ENCODE data around the gene GDI2. TPM values are rescaled to one million over a fixed set of nuclear protein-coding genes. Genes with fewer than 3 reads are reported as not detected.
"Not testable (repeated sequence)": the region's sequence is repeated elsewhere in the genome, so short reads cannot be mapped to it uniquely, and the experiment has no call there.

Gene GDI2
- polyA plus RNA-seq (2012; ENCODE audit: low read depth, missing spikeins), result 187 TPM

- peak; percentile 90 for TF ChIP-seq TAF1 (IDR thresholded peaks at IDR 0.05; ENCODE audit: low read depth, low read length)
- TF ChIP-seq POU2F2 (IDR thresholded peaks at IDR 0.05; ENCODE audit: low read depth, low read length), result peak; percentile 16; the same call in 1 of the 2 replicates
- TF ChIP-seq PAX5 (IDR thresholded peaks at IDR 0.05; ENCODE audit: insufficient read depth, low read length, severe bottlenecking), result peak; percentile 8
- peak; percentile 93 for TF ChIP-seq POLR2A (IDR thresholded peaks at IDR 0.05; ENCODE audit: low read depth, low read length)
- TF ChIP-seq SPI1 (IDR thresholded peaks at IDR 0.05; ENCODE audit: low read depth, low read length), result peak; percentile 48
- peak; percentile 96 for TF ChIP-seq POLR2AphosphoS5 (IDR thresholded peaks at IDR 0.05; ENCODE audit: low read depth, low read length)
- FAIRE-seq, result peak; percentile 95
Measured at GRCh38 chr10:5813341-5814109, at the start of gene GDI2. GDI2 (minus strand) TSS chr10:5813434; CDS start chr10:5813258, 176 bp downstream.

GRCh38 chr10:5862360-5862961 lies 49.2 kb upstream of the GDI2 start:
- DNase-seq (ENCODE audit: insufficient read length, low spot score), result peak; percentile 60
- TF ChIP-seq PAX5 (IDR thresholded peaks at IDR 0.05; ENCODE audit: insufficient read depth, low read length, severe bottlenecking), result peak; percentile 99
- peak; percentile 84 for TF ChIP-seq POU2F2 (IDR thresholded peaks at IDR 0.05; ENCODE audit: low read depth, low read length)
- no peak for TF ChIP-seq SPI1 (IDR thresholded peaks at IDR 0.05; ENCODE audit: low read depth, low read length)
- FAIRE-seq, result peak; percentile 98

More at GRCh38 chr10:5813341-5814109, at the start of gene GDI2:
- DNase-seq (ENCODE audit: insufficient read length, low spot score), result peak; percentile 85

- TF ChIP-seq SPI1 (IDR thresholded peaks at IDR 0.05; ENCODE audit: low read depth, low read length) (peak; percentile 61; the same call in 1 of the 2 replicates), PAX5 (IDR thresholded peaks at IDR 0.05; ENCODE audit: insufficient read depth, low read length, severe bottlenecking) (no peak)
- FAIRE-seq (no peak), DNase-seq (ENCODE audit: insufficient read length, low spot score) (no peak)
Measured at GRCh38 chr10:5860066-5860465, 46.8 kb upstream of the GDI2 start.

- no peak for DNase-seq (ENCODE audit: insufficient read length, low spot score)
- TF ChIP-seq POU2F2 (IDR thresholded peaks at IDR 0.05; ENCODE audit: low read depth, low read length) (no peak), POLR2A (IDR thresholded peaks at IDR 0.05; ENCODE audit: low read depth, low read length) (no peak), SPI1 (IDR thresholded peaks at IDR 0.05; ENCODE audit: low read depth, low read length) (no peak), PAX5 (IDR thresholded peaks at IDR 0.05; ENCODE audit: insufficient read depth, low read length, severe bottlenecking) (no peak), TAF1 (IDR thresholded peaks at IDR 0.05; ENCODE audit: low read depth, low read length) (no peak), POLR2AphosphoS5 (IDR thresholded peaks at IDR 0.05; ENCODE audit: low read depth, low read length) (no peak)
- no peak for FAIRE-seq
Measured at GRCh38 chr10:5858811-5859210, 45.6 kb upstream of the GDI2 start.

GRCh38 chr10:5856701-5857004 lies 43.4 kb upstream of the GDI2 start:
- DNase-seq (ENCODE audit: insufficient read length, low spot score), result no peak
- TF ChIP-seq POU2F2 (IDR thresholded peaks at IDR 0.05; ENCODE audit: low read depth, low read length) (no peak), TAF1 (IDR thresholded peaks at IDR 0.05; ENCODE audit: low read depth, low read length) (no peak), POLR2AphosphoS5 (IDR thresholded peaks at IDR 0.05; ENCODE audit: low read depth, low read length) (no peak), PAX5 (IDR thresholded peaks at IDR 0.05; ENCODE audit: insufficient read depth, low read length, severe bottlenecking) (no peak), POLR2A (IDR thresholded peaks at IDR 0.05; ENCODE audit: low read depth, low read length) (no peak), SPI1 (IDR thresholded peaks at IDR 0.05; ENCODE audit: low read depth, low read length) (no peak)
- FAIRE-seq, result no peak

GRCh38 chr10:5855979-5856700 lies 42.9 kb upstream of the GDI2 start:
- FAIRE-seq, result no peak

GRCh38 chr10:5854131-5854475 lies 40.9 kb upstream of the GDI2 start:
- DNase-seq (ENCODE audit: insufficient read length, low spot score) (no peak), FAIRE-seq (no peak)
- no peak for TF ChIP-seq POLR2AphosphoS5 (IDR thresholded peaks at IDR 0.05; ENCODE audit: low read depth, low read length)
- no peak for TF ChIP-seq POLR2A (IDR thresholded peaks at IDR 0.05; ENCODE audit: low read depth, low read length)
- no peak for TF ChIP-seq SPI1 (IDR thresholded peaks at IDR 0.05; ENCODE audit: low read depth, low read length)
- no peak for TF ChIP-seq PAX5 (IDR thresholded peaks at IDR 0.05; ENCODE audit: insufficient read depth, low read length, severe bottlenecking)
- no peak for TF ChIP-seq TAF1 (IDR thresholded peaks at IDR 0.05; ENCODE audit: low read depth, low read length)
- TF ChIP-seq POU2F2 (IDR thresholded peaks at IDR 0.05; ENCODE audit: low read depth, low read length), result no peak

More at GRCh38 chr10:5855979-5856700, 42.9 kb upstream of the GDI2 start:
- no peak for DNase-seq (ENCODE audit: insufficient read length, low spot score)
- TF ChIP-seq TAF1 (IDR thresholded peaks at IDR 0.05; ENCODE audit: low read depth, low read length) (no peak), PAX5 (IDR thresholded peaks at IDR 0.05; ENCODE audit: insufficient read depth, low read length, severe bottlenecking) (no peak), SPI1 (IDR thresholded peaks at IDR 0.05; ENCODE audit: low read depth, low read length) (no peak), POLR2A (IDR thresholded peaks at IDR 0.05; ENCODE audit: low read depth, low read length) (no peak), POLR2AphosphoS5 (IDR thresholded peaks at IDR 0.05; ENCODE audit: low read depth, low read length) (no peak), POU2F2 (IDR thresholded peaks at IDR 0.05; ENCODE audit: low read depth, low read length) (no peak)

- not testable (repeated sequence) for DNase-seq (ENCODE audit: insufficient read length, low spot score); FAIRE-seq
Measured at GRCh38 chr10:5846667-5847066, 33.4 kb upstream of the GDI2 start.

GRCh38 chr10:5844345-5845055 lies 31.3 kb upstream of the GDI2 start:
- FAIRE-seq, result peak; percentile 78
- TF ChIP-seq POLR2AphosphoS5 (IDR thresholded peaks at IDR 0.05; ENCODE audit: low read depth, low read length) (no peak), PAX5 (IDR thresholded peaks at IDR 0.05; ENCODE audit: insufficient read depth, low read length, severe bottlenecking) (no peak), POLR2A (IDR thresholded peaks at IDR 0.05; ENCODE audit: low read depth, low read length) (no peak), SPI1 (IDR thresholded peaks at IDR 0.05; ENCODE audit: low read depth, low read length) (no peak), POU2F2 (IDR thresholded peaks at IDR 0.05; ENCODE audit: low read depth, low read length) (no peak), TAF1 (IDR thresholded peaks at IDR 0.05; ENCODE audit: low read depth, low read length) (no peak)
- DNase-seq (ENCODE audit: insufficient read length, low spot score), result no peak
